Measurements from ENCODE around the gene FGD5.

Gene FGD5

DNA sequence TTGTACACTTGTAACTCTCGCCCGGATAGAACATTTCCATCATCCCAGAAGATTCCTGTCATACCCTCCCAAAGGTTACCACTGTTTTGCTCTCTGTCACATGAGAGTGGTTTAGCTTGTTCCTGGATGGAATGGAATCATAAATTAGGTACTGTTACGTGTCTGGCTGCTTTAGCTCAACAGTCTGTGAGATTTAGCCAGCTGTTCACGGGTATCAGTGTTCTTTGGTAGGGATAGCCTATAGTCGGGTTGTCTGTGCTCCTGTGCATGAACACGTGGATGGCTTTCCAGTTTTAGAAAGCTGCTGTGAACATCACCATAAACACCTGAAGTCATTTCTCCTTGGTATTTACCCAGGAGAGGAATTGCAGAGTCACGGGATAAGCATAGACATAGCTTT is 70.4 kb downstream of the FGD5 start:
- in situ Hi-C loops (cut with MboI; ENCODE audit: low pct_unique_long_range_greater_than_20kb, low sequenced_read_pairs, unreplicated experiment) = no loop called here
- TF ChIP-seq, protein P1, sequence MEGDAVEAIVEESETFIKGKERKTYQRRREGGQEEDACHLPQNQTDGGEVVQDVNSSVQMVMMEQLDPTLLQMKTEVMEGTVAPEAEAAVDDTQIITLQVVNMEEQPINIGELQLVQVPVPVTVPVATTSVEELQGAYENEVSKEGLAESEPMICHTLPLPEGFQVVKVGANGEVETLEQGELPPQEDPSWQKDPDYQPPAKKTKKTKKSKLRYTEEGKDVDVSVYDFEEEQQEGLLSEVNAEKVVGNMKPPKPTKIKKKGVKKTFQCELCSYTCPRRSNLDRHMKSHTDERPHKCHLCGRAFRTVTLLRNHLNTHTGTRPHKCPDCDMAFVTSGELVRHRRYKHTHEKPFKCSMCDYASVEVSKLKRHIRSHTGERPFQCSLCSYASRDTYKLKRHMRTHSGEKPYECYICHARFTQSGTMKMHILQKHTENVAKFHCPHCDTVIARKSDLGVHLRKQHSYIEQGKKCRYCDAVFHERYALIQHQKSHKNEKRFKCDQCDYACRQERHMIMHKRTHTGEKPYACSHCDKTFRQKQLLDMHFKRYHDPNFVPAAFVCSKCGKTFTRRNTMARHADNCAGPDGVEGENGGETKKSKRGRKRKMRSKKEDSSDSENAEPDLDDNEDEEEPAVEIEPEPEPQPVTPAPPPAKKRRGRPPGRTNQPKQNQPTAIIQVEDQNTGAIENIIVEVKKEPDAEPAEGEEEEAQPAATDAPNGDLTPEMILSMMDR (IDR thresholded peaks at IDR 0.05; ENCODE audit: extremely low read depth, insufficient read depth, missing control alignments) = no peak
- DNase-seq (ENCODE audit: low spot score) = no peak

DNA sequence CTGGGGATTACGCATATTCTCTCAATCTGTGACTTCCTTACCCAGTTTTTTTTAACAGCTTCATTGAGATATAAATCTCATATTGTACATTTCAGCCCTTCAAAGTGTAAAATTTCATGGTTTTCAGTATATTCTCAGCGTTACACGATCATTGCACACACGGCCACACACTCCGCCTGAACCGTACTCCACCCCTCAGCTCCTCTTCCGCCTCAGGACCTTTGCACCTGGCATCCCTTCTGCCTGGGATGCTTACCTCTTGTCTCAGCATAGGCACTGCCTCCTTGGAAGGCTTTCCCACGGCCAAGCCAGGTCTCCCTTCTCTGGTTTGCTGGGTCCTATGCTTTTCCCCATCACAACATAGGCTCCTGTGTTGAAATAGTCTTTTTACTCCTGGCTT is 71.2 kb downstream of the FGD5 start:
- in situ Hi-C loops (cut with MboI; ENCODE audit: low pct_unique_long_range_greater_than_20kb, low sequenced_read_pairs, unreplicated experiment) = no loop called here
- DNase-seq (ENCODE audit: low spot score) = no peak
- TF ChIP-seq, protein P1 (IDR thresholded peaks at IDR 0.05; ENCODE audit: extremely low read depth, insufficient read depth, missing control alignments) = no peak

DNA sequence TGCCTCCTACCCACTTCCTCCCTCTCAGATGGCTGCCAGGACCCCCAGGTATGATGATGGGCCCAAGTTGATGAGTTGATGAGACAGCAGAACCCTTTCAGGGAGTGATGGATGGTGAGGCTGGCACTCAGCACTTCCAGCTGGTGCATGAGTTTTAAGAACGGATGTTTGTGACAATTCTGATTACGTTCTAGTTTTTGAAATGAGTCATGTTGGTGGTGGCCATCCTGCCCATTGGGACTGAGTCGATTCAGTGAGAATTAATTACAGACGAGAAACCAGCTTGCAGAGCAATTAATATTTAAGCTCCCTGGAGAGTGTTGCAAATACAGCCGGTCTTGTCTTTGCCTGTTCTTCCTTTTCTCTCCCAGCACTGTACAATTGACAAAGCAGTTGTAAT is 71.7 kb downstream of the FGD5 start:
- in situ Hi-C loops (cut with MboI; ENCODE audit: low pct_unique_long_range_greater_than_20kb, low sequenced_read_pairs, unreplicated experiment) = no loop called here
- DNase-seq (ENCODE audit: low spot score) = no peak

DNA sequence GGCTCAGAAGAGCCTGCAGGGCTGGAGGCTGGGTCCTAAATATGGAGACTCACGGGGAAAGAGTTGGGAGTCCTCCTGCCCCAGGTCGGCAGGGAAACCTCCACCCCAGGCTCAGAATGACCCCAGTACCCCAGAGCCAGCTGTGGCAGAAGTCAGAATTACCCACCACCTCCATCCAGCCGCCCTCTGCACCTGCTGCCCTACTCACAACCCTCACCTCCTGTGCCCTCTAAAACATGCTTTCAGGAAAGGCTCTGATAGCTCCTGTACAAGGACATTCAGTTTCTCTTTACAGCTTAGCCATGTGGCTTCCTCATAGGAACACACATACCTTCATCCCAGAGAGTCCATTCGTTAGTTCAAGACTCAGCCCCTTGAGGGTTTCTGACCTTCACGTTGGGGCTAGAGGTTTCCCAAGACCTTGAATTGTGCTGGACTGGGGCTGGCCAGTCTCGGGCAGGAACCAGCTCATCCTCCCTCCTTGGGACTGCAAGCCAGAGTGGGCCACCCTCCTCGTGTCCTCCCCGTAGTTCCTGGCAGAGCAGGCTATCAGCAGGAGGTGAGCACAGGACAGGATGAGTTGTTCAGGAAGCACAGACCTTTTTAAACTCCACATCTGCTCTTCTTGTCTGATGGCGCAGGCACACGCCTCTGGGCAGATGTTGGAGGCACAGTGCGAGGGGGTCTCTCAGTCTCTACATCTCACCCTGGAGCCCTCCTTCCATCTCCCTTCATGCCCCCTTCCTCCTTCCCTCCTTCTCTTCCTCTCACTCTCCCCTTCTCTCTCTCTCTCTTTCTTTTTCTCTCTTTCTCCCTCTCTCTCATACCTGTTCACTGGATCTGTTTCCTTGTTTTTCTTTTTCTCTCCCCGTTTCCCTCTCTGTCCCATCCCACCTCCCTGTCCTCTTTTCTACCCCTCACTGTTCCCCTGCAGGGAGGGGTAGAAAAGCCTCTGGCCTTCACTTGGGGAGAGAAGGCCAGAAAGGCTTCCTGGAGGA is 72.7 kb downstream of the FGD5 start:
- TF ChIP-seq, protein P1 (IDR thresholded peaks at IDR 0.05; ENCODE audit: extremely low read depth, insufficient read depth, missing control alignments) = no peak
- DNase-seq (ENCODE audit: low spot score) = no peak
- in situ Hi-C loops (cut with MboI; ENCODE audit: low pct_unique_long_range_greater_than_20kb, low sequenced_read_pairs, unreplicated experiment) = no loop called here

More for the DNA sequence above, 71.7 kb downstream of the FGD5 start:
- TF ChIP-seq, protein P1 (IDR thresholded peaks at IDR 0.05; ENCODE audit: extremely low read depth, insufficient read depth, missing control alignments) = no peak

- no peak for DNase-seq (ENCODE audit: low spot score)
- TF ChIP-seq, protein P1 (IDR thresholded peaks at IDR 0.05; ENCODE audit: extremely low read depth, insufficient read depth, missing control alignments) = no peak
- in situ Hi-C loops (cut with MboI; ENCODE audit: low pct_unique_long_range_greater_than_20kb, low sequenced_read_pairs, unreplicated experiment) = no loop called here
Measured at GRCh38 chr3:14892226-14892625, 73.5 kb downstream of the FGD5 start.

DNA sequence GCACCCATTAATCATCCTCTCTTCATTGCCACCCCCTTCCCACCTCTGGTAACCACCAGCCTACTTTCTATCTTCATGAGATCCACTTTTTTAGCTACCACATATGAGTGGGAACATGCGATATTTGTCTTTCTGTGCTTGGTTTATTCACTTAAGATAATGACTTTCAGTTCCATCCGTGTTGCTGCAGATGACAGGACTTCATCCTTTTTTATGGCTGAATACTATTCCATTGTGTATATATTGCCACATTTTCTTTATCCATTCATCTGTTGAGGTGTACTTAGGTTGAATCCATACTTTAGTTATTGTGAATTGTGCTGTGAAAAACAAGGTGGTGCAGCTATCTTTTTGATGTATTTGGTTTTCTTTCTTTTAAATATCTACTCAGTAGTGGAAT is 75.3 kb downstream of the FGD5 start:
- DNase-seq (ENCODE audit: low spot score) = no peak
- TF ChIP-seq, protein P1 (IDR thresholded peaks at IDR 0.05; ENCODE audit: extremely low read depth, insufficient read depth, missing control alignments) = no peak
- in situ Hi-C loops (cut with MboI; ENCODE audit: low pct_unique_long_range_greater_than_20kb, low sequenced_read_pairs, unreplicated experiment) = no loop called here

Data from GM13977 (cell line).